Epithelial cell of proximal tubule (primary cell): Measurements from ENCODE around the gene PNPO. TPM values are rescaled to one million over a fixed set of nuclear protein-coding genes. Genes with fewer than 3 reads are reported as not detected.

Experiments
- DNase-seq: peaks from one replicate; pipeline ENCODE4 v3.0.0-alpha.2; 2011; ENCODE audit warnings: low read depth
- H3K4me3 ChIP-seq: 2 replicates; pipeline ENCODE4 v1.5.1; 2011; ENCODE audit warnings: low read depth, mild to moderate bottlenecking, low read length
- total RNA-seq: library from RNA; depleted of rRNA; stranded (reverse); fragments of >200 nt; gene quantifications from 2 replicates; pipeline ENCODE4 v1.2.3, GENCODE V29; 2015
- TF ChIP-seq, protein P1 (sequence below): conservative IDR thresholded peaks from 2 replicates; pipeline ENCODE4 v1.5.1; 2012; ENCODE audit warnings: low read depth, mild to moderate bottlenecking, low read length

PNPO gene
- total RNA-seq, 1 donor from 2014 or later, result 39.5 TPM

DNA sequence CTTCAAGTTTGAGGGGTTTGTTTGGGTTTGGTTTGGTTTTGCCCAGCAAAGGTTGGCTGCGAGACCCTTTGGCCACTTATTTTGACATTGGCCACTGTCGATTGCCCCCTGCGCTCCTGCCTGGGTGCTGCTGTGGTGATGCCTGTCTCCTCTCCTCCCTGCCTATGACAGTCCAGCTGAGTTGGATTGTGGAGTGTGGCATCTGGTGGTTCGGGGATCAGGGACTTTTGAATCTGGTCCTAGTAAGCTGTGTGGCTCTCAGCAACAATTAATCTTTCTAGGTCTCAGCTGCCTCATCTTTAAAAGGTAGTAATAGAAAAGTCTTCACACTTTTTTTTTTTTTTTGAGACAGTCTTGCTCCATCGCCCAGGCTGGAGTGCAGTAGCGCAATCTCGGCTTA, 56.7 kb downstream of the PNPO start:
- no peak for DNase-seq
- TF ChIP-seq, protein P1, sequence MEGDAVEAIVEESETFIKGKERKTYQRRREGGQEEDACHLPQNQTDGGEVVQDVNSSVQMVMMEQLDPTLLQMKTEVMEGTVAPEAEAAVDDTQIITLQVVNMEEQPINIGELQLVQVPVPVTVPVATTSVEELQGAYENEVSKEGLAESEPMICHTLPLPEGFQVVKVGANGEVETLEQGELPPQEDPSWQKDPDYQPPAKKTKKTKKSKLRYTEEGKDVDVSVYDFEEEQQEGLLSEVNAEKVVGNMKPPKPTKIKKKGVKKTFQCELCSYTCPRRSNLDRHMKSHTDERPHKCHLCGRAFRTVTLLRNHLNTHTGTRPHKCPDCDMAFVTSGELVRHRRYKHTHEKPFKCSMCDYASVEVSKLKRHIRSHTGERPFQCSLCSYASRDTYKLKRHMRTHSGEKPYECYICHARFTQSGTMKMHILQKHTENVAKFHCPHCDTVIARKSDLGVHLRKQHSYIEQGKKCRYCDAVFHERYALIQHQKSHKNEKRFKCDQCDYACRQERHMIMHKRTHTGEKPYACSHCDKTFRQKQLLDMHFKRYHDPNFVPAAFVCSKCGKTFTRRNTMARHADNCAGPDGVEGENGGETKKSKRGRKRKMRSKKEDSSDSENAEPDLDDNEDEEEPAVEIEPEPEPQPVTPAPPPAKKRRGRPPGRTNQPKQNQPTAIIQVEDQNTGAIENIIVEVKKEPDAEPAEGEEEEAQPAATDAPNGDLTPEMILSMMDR, result no peak
- H3K4me3 ChIP-seq, result no peak overlapping the region

Other genes with a start within 250 kb of the PNPO start
- gene TBKBP1, start 247.4 kb upstream of the PNPO start, total RNA-seq, result 1.3 and 4.2 TPM in 2 replicates
- gene TBX21, start 208.3 kb upstream of the PNPO start, total RNA-seq, result not detected in 2 replicates
- 6.9 and 8.4 TPM in 2 replicates for gene OSBPL7, start 119.8 kb upstream of the PNPO start, total RNA-seq
- 40.6 and 51.3 TPM in 2 replicates for gene MRPL10, start 110.0 kb upstream of the PNPO start, total RNA-seq
- not detected in 2 replicates for gene LRRC46, start 109.9 kb upstream of the PNPO start, total RNA-seq
- 21.2 and 24.5 TPM in 2 replicates for gene SCRN2, start 100.3 kb upstream of the PNPO start, total RNA-seq
- gene SP6, start 90.4 kb upstream of the PNPO start, total RNA-seq, result 1.8 and 2.0 TPM in 2 replicates
- gene SP2, start 45.3 kb upstream of the PNPO start, total RNA-seq, result 2.1 and 5.4 TPM in 2 replicates
- gene PRR15L, start 16.3 kb downstream of the PNPO start, total RNA-seq, result 3.5 and 3.8 TPM in 2 replicates
- 71.0 and 111 TPM in 2 replicates for gene CDK5RAP3, start 29.5 kb downstream of the PNPO start, total RNA-seq
- gene COPZ2, start 96.2 kb downstream of the PNPO start, total RNA-seq, result 2.6 and 8.0 TPM in 2 replicates
- gene NFE2L1, start 106.8 kb downstream of the PNPO start, total RNA-seq, result 69.1 and 79.6 TPM in 2 replicates
- 99.7 and 105 TPM in 2 replicates for gene CBX1, start 159.9 kb downstream of the PNPO start, total RNA-seq
- gene SNX11, start 166.2 kb downstream of the PNPO start, total RNA-seq, result 11.6 and 18.5 TPM in 2 replicates